ENCODE measurements around the gene SRBD1.
"Not testable (repeated sequence)": the region's sequence is repeated elsewhere in the genome, so short reads cannot be mapped to it uniquely, and the experiment has no call there.

Gene SRBD1

DNA sequence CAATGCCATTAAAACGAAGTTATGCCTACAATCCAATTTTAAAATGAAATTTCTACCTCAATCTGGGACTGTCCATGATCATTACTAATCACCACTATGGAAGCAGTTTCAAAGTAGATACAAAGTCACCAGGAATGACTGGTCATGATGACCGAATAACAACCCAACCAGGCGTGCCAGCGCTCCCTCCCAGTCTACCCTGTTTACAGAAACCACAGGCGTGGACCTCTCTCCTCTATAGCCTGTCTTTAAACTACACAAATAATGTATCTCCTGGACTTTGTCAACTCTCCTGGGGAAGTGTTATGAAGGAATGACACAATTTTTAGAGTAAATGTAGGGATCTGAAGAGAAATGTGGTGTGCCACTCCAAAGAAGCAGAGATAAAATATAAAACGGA, 150.2 kb downstream of the SRBD1 start:
- no peak for DNase-seq

DNA sequence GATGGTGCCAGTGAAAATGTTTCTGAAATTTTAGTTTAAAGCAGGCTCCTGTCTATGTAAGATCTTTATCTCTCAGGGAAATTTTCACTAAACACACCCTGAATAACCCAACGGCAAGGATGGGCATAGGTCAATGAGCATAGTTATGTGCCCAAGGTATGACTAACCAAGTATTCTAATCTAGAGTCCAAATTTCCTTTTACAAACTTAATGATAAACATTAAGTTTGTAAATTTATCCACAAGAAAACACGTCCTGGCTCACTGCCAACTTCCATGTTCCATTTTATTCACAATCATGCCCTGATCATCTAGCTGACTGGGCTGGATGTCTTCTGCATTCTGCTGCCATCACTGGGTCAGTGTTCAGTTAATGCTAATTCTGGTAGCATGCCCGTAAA, 151.2 kb downstream of the SRBD1 start:
- no peak for DNase-seq

DNA sequence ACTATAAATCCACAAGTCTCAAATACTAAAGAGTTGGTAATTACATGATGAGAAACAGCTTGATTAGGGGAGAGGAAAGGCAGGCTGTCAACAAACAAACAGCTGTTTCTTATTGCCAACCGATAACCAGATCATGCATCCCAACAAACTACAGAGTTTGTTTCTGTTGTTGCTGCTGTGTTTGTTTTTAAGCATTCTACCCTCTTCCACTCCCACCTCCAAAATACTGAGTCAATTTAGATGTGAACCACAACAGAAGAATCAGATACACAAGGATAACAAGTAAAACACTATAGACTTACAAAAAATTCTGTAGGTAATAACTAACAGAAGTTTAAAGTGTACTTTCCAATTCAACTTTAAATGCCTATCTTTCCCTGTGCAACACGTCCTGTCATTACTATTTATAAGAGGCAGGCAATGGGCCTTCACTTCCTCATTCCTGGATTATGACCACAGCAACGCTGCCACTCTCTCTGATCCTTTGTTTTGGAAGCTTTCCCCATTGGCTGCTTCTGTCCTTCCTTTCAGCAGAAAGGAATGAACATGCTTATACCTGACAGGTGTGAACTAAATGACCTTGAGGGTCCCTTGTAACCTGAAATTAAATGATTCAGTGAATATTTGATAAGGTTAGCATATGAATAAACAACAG, 152.0 kb downstream of the SRBD1 start:
- DNase-seq: no peak

DNA sequence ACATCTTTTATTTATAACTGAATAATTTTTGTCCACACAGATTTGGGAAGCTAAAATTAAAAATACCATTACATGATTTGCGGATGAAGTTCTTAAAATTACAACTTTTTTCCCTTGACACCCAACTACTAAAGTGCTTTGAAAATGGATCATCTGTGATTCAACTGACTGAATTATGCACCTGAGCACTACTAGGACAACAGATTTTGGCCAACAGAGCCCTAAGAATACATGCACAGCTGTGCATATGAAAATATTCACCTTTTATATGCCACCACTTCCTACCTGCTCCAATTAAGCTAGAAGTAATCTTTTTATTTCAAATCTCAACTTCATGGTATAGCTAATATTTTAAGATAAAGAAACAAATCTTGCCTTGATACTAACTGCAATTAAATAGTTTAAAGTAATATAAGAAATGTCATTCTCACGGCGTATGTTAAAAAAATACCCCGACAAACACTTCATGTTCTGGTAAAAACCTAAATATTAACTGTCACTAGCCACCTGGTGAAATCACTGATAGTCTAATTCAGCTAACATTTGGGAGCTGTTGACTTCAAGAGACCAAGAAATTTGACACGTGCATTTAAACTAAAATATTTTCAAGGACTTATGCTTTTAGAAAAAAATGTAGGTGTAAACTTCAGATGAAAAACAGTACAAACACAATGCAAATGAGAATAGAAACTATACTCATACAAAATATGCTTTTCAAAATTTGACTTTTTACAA, 153.7 kb downstream of the SRBD1 start:
- no peak for DNase-seq

DNA sequence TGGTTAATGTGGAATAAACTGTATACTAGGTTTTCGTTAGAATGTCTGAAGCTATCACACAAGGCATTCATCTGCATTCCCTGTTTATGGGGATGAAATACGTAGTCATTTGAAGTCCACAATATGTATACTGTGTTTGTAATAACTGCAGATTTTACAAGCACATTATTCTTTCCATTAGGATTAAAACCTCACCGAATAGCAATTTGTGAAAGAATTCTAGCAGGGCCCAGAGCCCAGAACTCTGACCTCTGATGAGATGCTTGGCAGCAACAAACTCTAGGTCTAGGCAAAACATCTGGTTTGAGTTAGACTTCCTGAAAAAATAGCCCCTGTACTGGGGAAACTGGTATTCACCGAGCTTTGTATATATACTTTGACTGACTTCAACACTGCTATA, 158.2 kb downstream of the SRBD1 start:
- no peak for DNase-seq

DNA sequence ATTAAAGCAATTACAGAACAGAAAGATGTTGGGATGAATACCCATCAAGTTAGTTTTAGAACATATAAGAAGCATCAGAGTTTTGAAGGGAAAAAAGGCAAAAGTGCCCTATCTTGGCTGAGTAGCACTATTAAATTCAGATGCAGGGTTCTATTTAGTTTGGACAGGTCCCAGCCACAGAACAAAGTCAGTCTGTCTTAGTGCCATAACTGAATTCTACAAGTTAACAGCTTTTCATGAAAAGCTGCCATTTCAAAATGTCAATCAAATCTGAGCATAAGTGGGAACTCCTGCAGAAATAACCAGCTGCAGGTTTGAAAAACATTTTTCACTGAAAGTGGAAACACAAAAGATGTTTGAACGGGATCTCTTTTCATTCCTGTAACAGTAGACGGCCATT, 160.4 kb downstream of the SRBD1 start:
- DNase-seq: peak; percentile 17

DNA sequence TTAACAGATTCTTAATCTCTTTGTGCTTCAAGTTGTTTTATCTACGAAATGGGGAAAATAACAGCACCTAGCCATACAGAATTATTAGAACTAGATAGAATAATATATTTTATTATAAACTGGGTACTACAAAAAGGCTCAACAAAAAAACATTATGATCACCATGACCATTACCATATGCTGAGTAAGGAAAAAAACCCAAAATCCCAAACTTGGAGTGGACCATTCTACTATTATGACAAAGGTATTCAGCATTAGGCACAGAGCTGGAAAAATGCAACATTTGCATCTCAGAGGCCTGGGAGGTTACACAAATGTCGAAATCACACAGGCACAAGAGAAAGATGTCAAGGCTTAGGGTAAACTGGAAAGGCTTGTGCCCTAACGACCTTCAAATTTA, 162.8 kb downstream of the SRBD1 start:
- DNase-seq: no peak

DNA sequence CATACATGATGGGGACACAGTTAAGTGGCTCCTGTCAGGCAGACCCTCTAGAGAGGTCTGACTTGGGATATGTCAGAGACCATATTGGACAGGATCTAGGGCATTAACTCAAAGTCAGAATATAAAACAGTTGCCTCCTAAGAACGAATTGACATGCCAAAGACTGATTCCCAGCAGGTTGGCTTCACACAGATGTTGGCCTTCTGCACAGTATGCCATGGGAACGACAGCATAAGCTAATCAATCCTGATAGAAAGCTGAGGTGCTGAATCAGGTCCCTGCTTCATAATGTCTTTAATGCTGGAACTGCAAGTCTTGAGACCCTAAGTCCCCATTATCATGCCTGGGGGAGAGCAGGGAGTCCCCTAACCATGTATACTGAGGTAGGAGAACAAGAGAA, 165.1 kb downstream of the SRBD1 start:
- DNase-seq: no peak

GRCh38 chr2:45445037-45445436, 166.0 kb downstream of the SRBD1 start:
- DNase-seq: no peak

GRCh38 chr2:45443012-45443411, 168.1 kb downstream of the SRBD1 start:
- DNase-seq: no peak

DNA sequence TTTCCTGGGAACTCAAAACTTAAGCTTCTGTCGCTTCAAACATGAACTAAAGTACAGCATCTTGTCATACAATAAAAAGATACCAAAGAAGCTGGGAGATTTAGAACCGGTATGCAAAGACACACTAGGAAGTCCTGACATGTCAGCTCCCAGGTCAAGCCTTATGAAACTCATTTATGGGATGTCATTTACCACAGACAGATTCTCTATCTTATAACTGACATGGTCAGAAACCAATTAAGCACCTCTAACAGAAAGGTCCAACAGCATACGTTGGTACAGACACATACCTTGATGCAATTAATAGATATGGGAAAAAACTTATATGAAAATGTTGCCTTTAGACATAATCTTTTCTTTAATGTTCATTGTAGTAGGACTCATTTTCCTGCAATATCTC, 169.0 kb downstream of the SRBD1 start:
- no peak for DNase-seq

GRCh38 chr2:45441571-45441970, 169.5 kb downstream of the SRBD1 start:
- no peak for DNase-seq

GRCh38 chr2:45439788-45440773, 171.0 kb downstream of the SRBD1 start:
- no peak for DNase-seq

DNA sequence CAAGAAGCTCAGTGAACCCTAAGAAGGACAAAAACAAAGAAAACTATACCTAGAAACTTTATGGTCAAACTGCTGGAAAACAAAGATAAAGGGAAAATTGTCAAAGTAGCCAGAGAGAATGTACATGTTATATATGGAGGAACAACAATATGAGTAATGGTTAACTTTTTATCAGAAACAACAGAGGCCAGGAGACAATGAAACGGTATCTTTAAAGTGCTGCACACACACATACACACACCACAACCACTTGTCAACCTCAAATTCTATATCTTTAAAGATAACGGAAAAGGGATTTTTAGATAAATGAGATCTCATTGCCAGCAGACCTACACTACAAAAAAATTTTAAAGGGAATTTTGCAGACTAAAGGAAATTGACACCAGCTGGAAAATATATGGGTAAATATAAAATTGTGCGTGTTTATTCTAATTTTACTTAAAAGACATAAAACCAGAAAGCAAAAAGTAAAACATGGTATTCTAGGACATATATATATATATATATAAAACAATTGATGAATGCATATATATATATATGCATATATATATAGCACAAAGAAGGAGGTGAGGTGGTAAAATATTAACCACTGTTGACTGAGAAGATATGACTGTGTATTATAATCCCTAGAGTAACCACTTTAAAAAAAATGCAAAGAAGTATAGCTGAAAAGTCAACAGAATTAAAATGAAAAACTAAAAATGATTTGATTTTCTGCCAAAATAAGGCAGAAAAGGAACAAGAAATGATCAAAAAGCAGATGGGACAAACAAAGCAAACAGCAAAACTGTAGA, 172.0 kb downstream of the SRBD1 start:
- no peak for DNase-seq

GRCh38 chr2:45436456-45436855, 174.6 kb downstream of the SRBD1 start:
- DNase-seq: no peak

GRCh38 chr2:45435316-45435715, 175.8 kb downstream of the SRBD1 start:
- DNase-seq: no peak

GRCh38 chr2:45433363-45433762, 177.7 kb downstream of the SRBD1 start:
- no peak for DNase-seq

DNA sequence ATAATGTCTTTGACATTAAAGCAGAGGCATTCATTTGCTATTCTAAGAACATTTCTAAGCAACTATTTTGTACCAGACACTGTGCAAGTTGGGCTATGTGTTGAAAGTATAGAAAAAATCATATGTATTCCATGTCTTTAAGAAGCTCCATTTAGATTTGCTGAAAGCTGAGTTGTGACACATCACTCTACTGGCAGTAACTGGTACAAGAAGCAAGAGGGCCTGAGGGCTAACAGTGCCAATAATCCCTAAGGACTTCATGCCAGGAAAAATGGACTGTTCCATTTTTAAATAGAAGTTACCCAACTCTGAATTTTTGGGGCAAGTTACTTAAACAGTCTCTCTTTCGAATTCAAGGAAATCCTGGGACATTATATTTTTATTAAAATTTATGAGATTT, 178.7 kb downstream of the SRBD1 start:
- DNase-seq: no peak

DNA sequence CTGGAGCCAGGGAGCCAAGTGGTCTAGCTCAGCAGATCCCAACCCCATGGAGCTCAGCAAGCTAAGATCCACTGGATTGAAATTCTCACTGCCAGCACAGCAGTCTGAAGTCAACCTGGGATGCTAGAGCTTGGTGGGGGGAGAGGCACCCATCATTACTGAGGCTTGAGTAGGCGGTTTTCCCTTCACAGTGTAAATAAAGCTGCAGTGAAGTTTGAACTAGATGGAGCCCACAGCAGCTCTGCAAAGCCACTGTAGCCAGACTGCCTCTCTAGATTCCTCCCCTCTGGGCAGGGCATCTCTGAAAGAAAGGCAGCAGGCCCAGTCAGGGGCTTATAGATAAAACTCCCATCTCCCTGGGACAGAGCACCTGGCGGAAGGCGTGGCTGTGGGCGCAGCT, 185.0 kb downstream of the SRBD1 start:
- not testable (repeated sequence) for DNase-seq

DNA sequence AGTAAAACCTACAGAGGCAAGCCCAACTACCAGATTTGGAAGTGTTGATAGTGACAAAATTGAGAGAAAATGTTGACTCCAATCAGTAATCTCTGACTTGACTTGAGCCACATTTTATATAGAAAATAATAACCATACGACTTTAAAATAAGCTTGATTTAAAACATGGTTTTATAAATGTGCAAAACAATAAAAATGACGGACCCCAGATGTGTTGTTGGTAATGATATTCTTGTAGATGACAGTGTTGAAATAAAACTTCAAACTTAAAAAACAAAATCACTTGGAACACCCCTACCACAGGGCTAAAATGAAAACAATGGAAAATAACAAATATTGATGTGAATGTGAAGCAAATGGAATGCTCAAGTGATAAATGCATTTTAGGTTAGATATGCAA, 188.1 kb downstream of the SRBD1 start:
- no peak for DNase-seq

DNA sequence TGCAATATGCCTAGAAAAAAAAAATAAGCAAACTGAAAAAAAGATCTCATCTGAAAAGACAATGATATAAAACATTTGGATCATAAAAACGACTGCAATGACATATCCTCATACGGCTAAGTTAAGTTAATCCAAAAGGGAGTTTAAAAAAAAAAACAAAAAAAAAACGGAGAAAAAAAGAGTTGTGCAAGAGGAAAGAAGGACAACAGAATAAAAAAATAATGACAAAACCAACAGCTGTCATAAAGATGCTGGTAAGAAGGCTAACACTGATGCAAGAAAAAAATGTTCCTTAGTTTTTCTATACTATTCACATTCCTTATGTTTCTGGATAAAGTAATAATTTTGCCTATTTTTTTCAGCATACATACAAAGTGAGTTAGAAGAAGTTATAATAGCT, 192.5 kb downstream of the SRBD1 start:
- DNase-seq: no peak

DNA sequence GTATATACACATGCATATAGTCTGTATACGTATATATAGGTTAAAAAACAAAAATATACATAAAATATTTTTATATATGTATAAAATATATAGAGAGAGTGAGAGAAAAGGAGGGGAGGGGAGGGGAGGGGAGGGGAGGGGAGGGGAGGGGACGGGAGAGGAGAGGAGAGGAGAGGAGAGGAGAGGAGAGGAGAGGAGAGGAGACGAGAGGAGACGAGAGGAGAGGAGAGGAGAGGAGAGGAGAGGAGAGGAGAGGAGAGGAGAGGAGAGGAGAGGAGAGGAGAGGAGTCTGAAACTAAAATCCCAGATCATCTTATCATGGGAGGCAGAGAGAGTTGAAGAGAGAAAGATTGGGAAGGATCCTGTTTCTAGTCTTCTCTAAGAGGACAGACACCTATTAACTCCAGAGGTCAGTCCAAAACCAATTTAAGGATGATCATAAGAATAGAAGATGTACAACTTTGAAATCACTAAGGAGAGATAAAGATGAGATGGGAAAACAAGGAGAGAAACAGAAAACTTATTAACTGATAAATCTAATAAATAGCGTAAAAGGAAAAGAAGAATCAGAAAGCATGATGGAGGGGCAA, 195.4 kb downstream of the SRBD1 start:
- DNase-seq: no peak
